A549 (cell line): ENCODE measurements around the gene TRABD2B.

ENCODE experiments used
- CTCF ChIP-seq: fragments of >200 bp; sonication (Bioruptor Twin); formaldehyde crosslinking; IDR thresholded peaks from 3 replicates; pipeline ENCODE4 v1.5.1; 2016
- EHMT2 ChIP-seq: fragments of 200-600 bp; sonication (generic); IDR thresholded peaks from 2 replicates; pipeline ENCODE4 v1.6.1; 2016; ENCODE audit warnings: antibody characterized with exemption, low read depth, mild to moderate bottlenecking, moderate library complexity

- no peak for TF ChIP-seq CTCF
- no peak for TF ChIP-seq EHMT2
Measured at GRCh38 chr1:48023488-48023887, 26.3 kb upstream of the TRABD2B start.
